ENCODE results near the gene ITM2C.

Gene ITM2C

GRCh38 chr2:230915319-230915718 is 50.6 kb downstream of the ITM2C start:
- no peak for TF ChIP-seq CTCF (IDR thresholded peaks at IDR 0.05; ENCODE audit: control insufficient read depth, insufficient read depth, low read depth, low read length, missing control alignments)
- no peak for DNase-seq (ENCODE audit: low read depth)
- no peak overlapping the region for H3K4me3 ChIP-seq (ENCODE audit: control insufficient read depth, low read depth, low read length)

GRCh38 chr2:230916218-230916617 is 51.5 kb downstream of the ITM2C start:
- no peak for TF ChIP-seq CTCF (IDR thresholded peaks at IDR 0.05; ENCODE audit: control insufficient read depth, insufficient read depth, low read depth, low read length, missing control alignments)
- no peak for DNase-seq (ENCODE audit: low read depth)
- H3K4me3 ChIP-seq (ENCODE audit: control insufficient read depth, low read depth, low read length): no peak overlapping the region

GRCh38 chr2:230919240-230919639 is 54.5 kb downstream of the ITM2C start:
- no peak for DNase-seq (ENCODE audit: low read depth)
- no peak overlapping the region for H3K4me3 ChIP-seq (ENCODE audit: control insufficient read depth, low read depth, low read length)
- TF ChIP-seq CTCF (IDR thresholded peaks at IDR 0.05; ENCODE audit: control insufficient read depth, insufficient read depth, low read depth, low read length, missing control alignments): no peak

- no peak overlapping the region for H3K4me3 ChIP-seq (ENCODE audit: control insufficient read depth, low read depth, low read length)
These were observed 54.9 kb downstream of the ITM2C start for GRCh38 chr2:230919681-230920080.

GRCh38 chr2:230920167-230920566 is 55.4 kb downstream of the ITM2C start:
- H3K4me3 ChIP-seq (ENCODE audit: control insufficient read depth, low read depth, low read length): no peak overlapping the region
- no peak for DNase-seq (ENCODE audit: low read depth)
- TF ChIP-seq CTCF (IDR thresholded peaks at IDR 0.05; ENCODE audit: control insufficient read depth, insufficient read depth, low read depth, low read length, missing control alignments): no peak

More at GRCh38 chr2:230919681-230920080, 54.9 kb downstream of the ITM2C start:
- no peak for DNase-seq (ENCODE audit: low read depth)
- no peak for TF ChIP-seq CTCF (IDR thresholded peaks at IDR 0.05; ENCODE audit: control insufficient read depth, insufficient read depth, low read depth, low read length, missing control alignments)

GRCh38 chr2:230921806-230922595 is 57.3 kb downstream of the ITM2C start:
- DNase-seq (ENCODE audit: low read depth): no peak
- TF ChIP-seq CTCF (IDR thresholded peaks at IDR 0.05; ENCODE audit: control insufficient read depth, insufficient read depth, low read depth, low read length, missing control alignments): no peak
- no peak overlapping the region for H3K4me3 ChIP-seq (ENCODE audit: control insufficient read depth, low read depth, low read length)
